KOPT-K1 (cell line): ENCODE measurements around the gene DNAJC25.
A peak's percentile ranks its signal among the peaks of the same experiment; 100 is the strongest.

ENCODE experiments used
- H3K27ac ChIP-seq: fragments of 200-600 bp; sonication (generic); 2 replicates; pipeline ENCODE4 v1.5.1; 2016; ENCODE audit warnings: antibody characterized with exemption, mild to moderate bottlenecking, low read depth, low read length; ENCODE audit not compliant: poor library complexity, severe bottlenecking
- H3K36me3 ChIP-seq: fragments of 200-600 bp; sonication (generic); 2 replicates; pipeline ENCODE4 v1.5.1; 2017; ENCODE audit warnings: antibody characterized with exemption, mild to moderate bottlenecking, low read length, moderate library complexity; ENCODE audit not compliant: insufficient read depth
- H3K9me3 ChIP-seq: fragments of 200-600 bp; sonication (generic); 2 replicates; pipeline ENCODE4 v1.5.1; 2017; ENCODE audit warnings: antibody characterized with exemption, low read length, mild to moderate bottlenecking; ENCODE audit not compliant: insufficient read depth, poor library complexity, severe bottlenecking

The DNAJC25 gene

GRCh38 chr9:111631214-111631971 lies at the start of gene DNAJC25:
TSS of gene DNAJC25 (plus strand) at chr9:111631334. CDS start at chr9:111631408, 74 bp downstream.
- H3K36me3 ChIP-seq: no peaks in the 10 kb centered on the region
- no peaks in the 10 kb centered on the region for H3K9me3 ChIP-seq
- H3K27ac ChIP-seq: peak within 1 kb of the TSS; percentile 70

GRCh38 chr9:111582888-111583287 lies 48.2 kb upstream of the DNAJC25 start:
- H3K36me3 ChIP-seq: no peaks in the 10 kb centered on the region
- H3K9me3 ChIP-seq: no peaks in the 10 kb centered on the region
- H3K27ac ChIP-seq: no peak overlapping the region

GRCh38 chr9:111586378-111586777 lies 44.8 kb upstream of the DNAJC25 start:
- no peaks in the 10 kb centered on the region for H3K36me3 ChIP-seq
- no peaks in the 10 kb centered on the region for H3K9me3 ChIP-seq
- H3K27ac ChIP-seq: no peak overlapping the region

- H3K36me3 ChIP-seq: no peaks in the 10 kb centered on the region
- no peak overlapping the region for H3K27ac ChIP-seq
- no peaks in the 10 kb centered on the region for H3K9me3 ChIP-seq
These were observed 42.3 kb upstream of the DNAJC25 start for GRCh38 chr9:111588846-111589245.

- no peak overlapping the region for H3K27ac ChIP-seq
- no peaks in the 10 kb centered on the region for H3K36me3 ChIP-seq
These were observed 33.0 kb upstream of the DNAJC25 start for GRCh38 chr9:111597852-111598732.

GRCh38 chr9:111598733-111599091 lies 32.4 kb upstream of the DNAJC25 start:
- Histone ChIP-seq H3K27ac (no peak overlapping the region), H3K36me3 (no peaks in the 10 kb centered on the region), H3K9me3 (no peaks in the 10 kb centered on the region)

More at GRCh38 chr9:111597852-111598732, 33.0 kb upstream of the DNAJC25 start:
- no peaks in the 10 kb centered on the region for H3K9me3 ChIP-seq

- H3K9me3 ChIP-seq: no peaks in the 10 kb centered on the region
- no peak within 1 kb of the TSS for H3K27ac ChIP-seq
- H3K36me3 ChIP-seq: no peaks in the 10 kb centered on the region
These were observed 31.8 kb upstream of the DNAJC25 start, which contains the start of gene PTGR1 for GRCh38 chr9:111599092-111599954. TSS of gene PTGR1 (minus strand) at chr9:111599647. CDS start at chr9:111597422, 2,225 bp downstream.

- H3K36me3 ChIP-seq: no peaks in the 10 kb centered on the region
- no peak overlapping the region for H3K27ac ChIP-seq
- H3K9me3 ChIP-seq: no peaks in the 10 kb centered on the region
These were observed 31.2 kb upstream of the DNAJC25 start for GRCh38 chr9:111599955-111600343.

GRCh38 chr9:111601237-111602018 lies 29.7 kb upstream of the DNAJC25 start:
- no peaks in the 10 kb centered on the region for H3K9me3 ChIP-seq
- no peak overlapping the region for H3K27ac ChIP-seq
- no peaks in the 10 kb centered on the region for H3K36me3 ChIP-seq

- H3K27ac ChIP-seq: no peak overlapping the region
- no peaks in the 10 kb centered on the region for H3K36me3 ChIP-seq
- no peaks in the 10 kb centered on the region for H3K9me3 ChIP-seq
These were observed 28.1 kb upstream of the DNAJC25 start for GRCh38 chr9:111603041-111603440.

- Histone ChIP-seq H3K27ac (no peak overlapping the region), H3K36me3 (no peaks in the 10 kb centered on the region), H3K9me3 (no peaks in the 10 kb centered on the region)
These were observed 27.0 kb upstream of the DNAJC25 start for GRCh38 chr9:111604054-111604615.

- no peaks in the 10 kb centered on the region for H3K9me3 ChIP-seq
- H3K36me3 ChIP-seq: no peaks in the 10 kb centered on the region
- H3K27ac ChIP-seq: no peak overlapping the region
These were observed 26.0 kb upstream of the DNAJC25 start for GRCh38 chr9:111605041-111605559.

- Histone ChIP-seq H3K9me3 (no peaks in the 10 kb centered on the region), H3K36me3 (no peaks in the 10 kb centered on the region), H3K27ac (no peak overlapping the region)
These were observed 21.0 kb upstream of the DNAJC25 start for GRCh38 chr9:111610149-111610548.

GRCh38 chr9:111610845-111611244 lies 20.3 kb upstream of the DNAJC25 start:
- Histone ChIP-seq H3K36me3 (no peaks in the 10 kb centered on the region), H3K27ac (no peak overlapping the region), H3K9me3 (no peaks in the 10 kb centered on the region)
